Hematopoietic multipotent progenitor cell treated with erythropoietin and hydrocortisone succinate and interleukin-3 and kit ligand, for 6 days (in vitro differentiated cells): ENCODE data around the gene SLCO3A1.

Experiments
- DNase-seq: peaks from one replicate; pipeline ENCODE4 v3.0.0-alpha.2; 2015

SLCO3A1 gene

DNA sequence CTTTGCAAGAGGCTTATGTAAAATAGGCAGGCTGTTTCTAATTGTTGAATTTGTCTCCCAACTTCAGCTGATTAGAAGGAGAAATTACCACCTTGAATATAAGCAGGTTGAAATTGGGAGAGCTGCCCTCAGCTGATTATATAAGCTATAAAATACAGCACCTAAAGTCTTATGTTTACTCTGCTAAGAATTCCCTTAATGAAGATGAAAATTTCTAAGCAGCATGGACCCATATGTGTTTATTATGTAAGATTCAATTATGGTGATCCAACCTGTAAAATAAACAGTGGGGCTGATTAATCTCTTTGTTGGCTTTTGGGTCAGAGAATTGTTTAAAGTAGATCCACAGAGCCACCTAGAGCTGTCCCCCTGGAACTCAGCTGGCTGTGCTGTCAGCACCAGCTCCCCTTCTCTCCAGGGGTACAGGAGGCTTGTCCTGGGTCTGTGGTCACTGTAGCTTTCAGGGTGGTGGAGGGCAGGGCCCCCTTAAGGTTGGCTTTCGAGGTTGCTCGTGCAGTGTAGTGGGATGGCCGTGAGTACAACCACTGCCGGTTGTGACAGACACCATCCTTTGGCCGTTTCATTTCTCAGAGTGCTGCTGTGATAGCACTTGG is 9.5 kb downstream of the SLCO3A1 start:
- DNase-seq = no peak

DNA sequence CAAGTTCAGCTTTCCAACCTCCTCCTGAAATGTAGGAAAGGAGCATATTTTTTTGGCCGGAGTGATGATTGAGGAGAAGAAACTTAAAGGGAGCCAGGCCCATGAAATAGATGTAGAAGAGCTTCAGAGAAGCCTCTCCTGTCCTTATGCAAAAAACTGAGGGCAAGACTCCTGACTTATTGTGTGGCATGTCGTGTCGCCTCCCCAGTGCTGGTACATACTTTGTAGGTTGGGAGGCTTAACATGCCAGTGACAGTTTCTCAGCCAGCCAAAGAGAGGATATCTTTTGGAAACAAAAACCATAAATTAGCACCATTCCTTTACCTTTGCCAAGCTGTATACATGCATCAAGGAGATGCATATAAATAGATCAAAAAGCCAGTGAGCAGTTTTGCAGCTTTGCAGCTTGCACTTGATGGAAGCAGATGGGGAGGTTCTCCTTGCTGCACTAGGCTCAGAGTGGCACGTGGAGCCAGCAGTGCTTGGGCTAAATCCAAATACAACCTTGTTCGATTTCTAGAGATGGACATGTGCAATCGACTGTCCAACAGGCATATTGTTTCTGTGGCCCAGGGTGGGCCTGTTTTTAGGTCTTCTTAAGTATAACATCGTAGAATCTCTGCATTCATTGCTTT is 10.2 kb downstream of the SLCO3A1 start:
- no peak for DNase-seq

DNA sequence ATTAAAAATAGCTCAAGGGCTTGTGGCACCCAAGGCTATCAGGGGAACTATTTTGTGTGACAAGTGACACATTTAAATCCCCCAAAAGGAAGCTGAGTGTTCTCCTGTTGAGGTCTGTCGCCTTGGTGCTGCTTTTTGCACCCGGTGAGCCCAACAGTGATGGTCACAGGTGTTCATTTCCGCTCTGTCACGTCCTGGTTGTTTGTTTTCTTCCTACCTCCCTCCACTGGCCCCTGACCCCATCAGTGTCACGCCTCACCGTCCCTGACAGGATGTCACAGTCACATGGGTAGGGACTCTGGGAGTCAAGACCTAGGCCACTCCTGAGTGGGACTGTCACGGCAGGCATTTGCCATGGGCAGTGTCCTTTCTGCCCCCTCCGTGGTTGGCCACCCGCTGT is 11.2 kb downstream of the SLCO3A1 start:
- DNase-seq = no peak

DNA sequence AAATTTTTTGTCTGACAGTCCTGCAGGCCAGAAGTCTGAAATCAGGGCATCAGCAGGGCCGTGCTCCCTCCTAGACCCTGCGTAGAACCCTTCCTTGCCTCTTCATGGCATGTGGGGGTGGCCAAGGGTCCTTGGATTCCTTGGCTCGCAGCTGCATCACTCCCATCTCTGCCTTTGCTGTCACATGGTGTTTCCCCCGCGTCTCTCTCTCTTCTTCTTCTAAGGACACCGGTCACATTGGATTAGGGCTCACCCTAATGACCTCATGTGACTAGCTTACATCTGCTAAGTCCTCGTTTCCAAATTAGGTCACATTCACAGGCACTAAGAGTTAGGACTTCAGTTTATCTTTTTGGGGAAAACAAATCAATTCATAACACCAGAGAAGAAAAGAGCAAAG is 12.0 kb downstream of the SLCO3A1 start:
- DNase-seq = no peak

DNA sequence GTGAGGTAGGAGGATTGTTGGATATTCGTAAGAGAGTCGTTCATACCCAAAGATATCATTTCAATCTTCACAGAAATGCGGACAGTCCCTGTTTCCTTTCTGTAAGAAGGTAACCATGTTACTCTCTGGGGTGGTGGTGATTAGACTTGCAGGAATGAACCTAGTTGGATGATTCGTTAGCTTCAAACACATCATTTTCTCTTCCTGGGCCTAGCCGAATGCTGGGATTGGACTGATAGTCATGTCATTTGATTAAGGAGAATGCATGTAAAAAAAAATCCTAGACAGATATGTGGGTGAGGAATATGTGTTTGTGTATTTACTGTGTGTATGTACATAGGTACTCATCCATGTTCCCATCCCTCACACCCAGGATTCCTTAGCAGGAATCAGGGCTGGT is 12.4 kb downstream of the SLCO3A1 start:
- no peak for DNase-seq

DNA sequence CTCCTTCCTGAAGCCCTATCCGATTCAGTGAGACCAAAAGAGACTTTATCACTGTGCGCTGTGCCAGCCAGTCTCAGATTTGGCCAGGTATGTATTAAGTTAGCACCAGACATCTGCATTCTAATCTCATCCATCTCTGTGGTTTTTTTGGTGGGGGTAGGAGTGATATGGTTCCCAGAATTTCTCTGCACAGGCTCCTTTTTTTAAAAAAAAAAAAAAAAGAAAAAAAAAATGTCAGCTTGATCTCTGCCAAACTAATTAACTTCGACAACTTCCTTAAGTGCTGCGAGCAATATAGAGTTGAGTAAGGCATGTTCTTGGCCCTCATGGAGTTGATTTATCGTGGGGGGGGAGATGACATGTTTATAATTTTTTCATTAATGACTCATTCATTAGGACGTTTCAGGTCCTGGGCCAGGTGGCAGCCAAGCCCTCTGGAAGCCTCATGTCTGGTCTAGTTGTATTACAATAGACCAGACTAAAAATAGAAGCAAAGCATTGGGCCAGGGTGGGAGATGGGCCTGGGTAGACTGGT is 12.9 kb downstream of the SLCO3A1 start:
- DNase-seq = no peak

DNA sequence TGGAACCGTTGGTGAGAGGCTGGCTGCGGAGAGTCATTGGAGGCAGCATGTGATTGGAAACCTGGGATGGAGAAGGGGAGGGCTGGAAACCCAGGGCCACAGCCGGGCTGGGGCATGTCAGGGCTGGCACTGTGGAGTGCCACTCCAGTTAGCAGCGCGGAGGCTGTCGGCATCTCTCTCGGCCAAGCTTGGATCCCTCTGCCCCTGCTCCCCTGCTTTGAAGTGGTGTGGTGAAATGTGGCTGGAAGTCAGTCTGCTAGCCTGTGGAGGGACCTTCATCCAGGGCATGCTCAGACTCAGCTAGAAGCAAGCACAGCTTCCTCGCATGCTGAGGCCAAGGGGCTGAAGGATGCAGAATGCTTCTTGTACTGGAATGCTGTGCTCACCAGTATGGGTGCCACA is 13.5 kb downstream of the SLCO3A1 start:
- no peak for DNase-seq

DNA sequence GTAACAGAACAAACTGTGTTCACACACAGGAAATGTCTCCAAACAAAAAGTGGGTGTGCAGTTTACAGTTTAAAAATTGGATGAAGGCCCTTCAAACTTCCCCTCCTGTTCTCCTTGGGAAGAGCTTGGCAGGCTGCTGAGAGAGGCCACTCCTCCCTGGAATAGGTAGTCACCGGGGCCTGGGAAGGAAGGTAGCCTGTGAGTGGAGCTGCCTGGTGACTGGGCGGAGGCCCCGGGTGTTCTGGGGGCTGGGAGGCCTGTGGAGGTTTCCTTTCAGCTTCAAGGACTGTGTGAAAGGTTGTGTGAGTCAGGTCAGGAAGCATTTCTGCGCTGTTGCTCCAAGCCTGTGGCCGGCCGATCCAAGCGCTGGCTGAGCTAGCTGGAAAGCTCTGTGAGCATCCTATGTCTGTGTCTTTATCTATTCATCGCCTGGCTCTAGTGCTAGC is 14.1 kb downstream of the SLCO3A1 start:
- no peak for DNase-seq

DNA sequence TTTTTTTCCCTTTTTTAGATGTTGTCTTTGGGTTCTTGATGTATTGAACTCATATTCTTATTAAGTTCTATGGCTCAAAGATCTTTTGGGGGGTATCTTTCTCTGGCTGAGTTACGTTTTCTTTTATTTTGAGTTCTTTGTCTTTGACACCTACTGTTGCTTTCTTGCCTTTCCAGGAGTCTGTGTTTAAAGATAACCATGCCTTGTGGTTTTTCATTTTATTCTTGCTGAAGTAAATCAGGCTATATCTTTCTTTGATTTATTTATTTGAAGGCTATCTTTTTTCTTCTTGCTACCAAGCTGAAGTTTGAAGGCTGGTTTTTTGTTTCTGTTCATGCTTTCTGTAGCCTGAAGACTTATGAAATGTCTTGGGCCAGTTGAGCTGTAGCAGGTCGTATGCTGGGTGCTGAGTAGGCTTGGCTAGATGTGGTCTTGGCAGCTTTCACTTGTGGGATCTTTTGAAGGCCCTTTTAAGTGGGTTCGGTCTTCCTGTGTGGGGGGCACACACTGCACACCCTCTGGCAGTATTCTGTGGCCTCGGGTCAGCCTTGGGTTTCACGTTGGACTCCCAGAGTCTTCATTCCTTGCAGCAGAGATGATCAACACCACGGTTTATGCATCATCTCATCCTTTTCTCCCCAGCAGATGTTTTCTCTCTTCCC is 17.5 kb downstream of the SLCO3A1 start:
- no peak for DNase-seq

DNA sequence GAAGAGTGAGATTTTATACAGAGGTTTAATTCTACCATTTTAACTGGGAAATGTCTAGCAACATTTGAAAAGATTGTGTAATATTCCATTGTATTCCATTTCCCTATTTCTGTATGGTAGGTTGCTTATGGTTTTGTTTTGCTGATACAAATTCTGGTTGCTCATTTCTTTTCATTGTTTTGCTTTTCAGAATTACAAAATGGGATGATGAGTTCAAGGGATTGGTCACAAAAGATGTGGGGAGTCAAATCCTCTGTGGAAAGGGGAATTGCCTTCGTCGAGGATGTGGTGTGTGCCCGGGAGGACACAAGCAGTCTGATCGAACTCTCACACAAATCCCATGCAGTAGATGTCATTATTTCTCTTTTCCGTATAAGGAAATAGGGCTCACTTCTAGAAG is 18.3 kb downstream of the SLCO3A1 start:
- DNase-seq = no peak

DNA sequence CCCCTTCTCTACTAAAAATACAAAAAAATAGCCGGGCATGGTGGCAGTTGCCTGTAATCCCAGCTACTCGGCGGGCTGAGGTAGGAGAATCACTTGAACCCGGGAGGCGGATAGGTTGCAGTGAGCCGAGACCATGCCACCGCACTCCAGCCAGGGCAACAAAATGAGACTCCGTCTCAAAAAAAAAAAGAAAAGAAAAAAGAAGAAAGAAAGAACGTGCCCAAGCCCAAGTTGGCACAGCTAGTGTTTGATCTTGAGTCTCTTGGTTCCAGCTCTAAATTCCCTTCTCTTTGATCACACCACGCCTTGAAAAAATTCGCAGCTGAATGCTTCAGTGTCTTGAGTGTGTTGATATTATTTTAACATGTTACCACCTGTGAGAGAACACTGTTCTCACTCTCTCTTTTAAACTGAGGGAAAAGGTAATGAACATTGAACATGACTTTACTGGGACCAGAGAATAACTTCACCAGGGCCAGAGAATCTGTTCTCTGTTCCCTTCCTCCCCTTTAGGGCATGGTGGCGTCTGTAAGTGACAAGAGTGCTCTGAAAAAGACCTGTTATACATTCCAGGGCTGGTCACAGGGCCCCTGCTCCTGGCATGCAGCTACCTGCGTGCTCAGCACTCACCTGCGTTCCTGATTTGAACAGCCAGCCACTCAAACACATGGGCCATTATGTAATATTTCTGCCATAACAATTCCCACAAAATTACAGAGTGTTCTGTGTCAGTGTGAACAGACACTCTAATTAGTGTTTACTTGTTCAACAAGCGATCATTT is 19.0 kb downstream of the SLCO3A1 start:
- no peak for DNase-seq

DNA sequence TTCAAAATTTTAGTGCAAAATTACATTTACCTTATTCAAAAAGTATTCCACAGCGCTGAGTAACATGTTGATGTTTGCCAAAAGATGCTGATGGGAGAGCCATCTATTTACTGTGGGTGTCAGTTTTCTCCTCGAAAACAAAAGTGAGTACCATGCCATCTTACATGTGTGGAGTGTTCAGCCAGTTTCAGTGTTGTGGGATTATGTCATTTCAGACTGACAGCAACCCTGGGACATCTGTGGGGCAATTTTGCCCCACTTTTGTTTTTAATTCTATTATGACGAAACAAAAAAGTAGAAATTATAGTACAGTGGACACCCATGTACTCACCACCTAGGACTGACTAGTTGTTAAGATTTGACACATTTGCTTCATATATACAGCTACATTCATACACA is 19.6 kb downstream of the SLCO3A1 start:
- DNase-seq = no peak

DNA sequence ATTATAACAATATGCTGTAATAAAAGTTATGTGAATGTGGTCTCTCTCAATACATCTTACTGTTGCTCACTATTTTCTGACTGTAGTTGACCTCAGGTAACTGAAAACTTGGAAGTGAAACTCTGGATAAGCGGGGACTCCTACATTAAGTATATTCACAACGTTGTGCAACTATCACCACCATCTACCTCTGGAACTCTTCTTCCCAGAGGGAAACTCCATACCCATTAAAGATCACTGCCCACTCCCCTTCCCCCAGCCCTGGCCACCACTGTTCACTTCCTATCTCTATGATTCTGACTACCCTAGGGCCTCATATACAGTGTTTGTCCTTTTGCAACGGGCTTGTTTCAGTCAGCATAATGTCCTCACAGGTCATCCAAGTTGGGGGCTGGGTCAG is 20.7 kb downstream of the SLCO3A1 start:
- DNase-seq = no peak

DNA sequence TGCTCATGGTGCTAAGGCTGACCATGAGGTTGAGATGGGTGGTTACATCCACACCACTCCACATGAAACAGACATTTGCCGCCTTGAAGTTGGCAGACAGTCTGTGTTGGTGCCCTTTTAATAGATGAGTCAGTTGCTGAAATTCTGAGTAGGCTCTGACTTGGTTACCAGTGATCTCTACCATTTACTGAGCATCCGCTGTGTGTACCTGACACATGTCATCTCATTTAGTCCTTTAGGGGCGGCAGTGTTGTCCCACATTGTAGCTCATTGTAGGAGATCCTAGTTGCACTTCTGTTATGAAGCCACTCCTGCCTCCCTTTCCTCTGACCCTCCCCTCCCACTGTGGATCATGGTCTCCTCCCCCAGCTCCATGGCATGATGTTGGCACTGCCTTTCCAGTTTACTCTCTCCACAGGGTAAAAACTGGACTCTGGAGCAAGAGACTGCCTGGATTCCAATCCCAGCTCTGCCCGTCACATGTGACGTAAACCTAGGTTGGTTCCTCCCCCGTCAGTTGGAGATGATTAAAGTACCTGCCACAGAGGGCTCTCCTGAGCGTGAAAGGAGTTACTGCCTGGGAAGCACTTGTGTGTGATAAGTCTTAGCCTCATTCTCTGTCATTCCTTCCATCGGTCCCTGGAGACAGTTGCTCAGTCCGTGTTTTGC is 21.6 kb downstream of the SLCO3A1 start:
- no peak for DNase-seq

DNA sequence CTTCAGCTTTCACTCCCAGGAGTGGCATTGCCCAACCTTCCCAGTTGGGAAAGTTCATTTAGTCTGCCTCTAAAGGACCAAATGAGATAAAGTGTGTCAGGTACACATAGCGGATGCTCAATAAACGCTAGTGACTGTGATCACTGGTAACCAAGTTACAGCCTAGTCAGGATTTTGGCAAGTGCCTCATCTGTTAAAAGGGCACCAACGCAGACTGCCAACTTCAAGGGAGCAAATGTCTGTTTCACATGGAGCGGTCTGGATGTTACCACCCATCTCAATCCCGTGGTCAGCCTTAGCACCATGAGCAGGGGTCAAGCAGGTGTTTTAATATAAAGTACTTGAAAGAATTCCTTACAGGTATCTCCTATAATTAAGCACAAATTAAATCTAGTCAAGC is 22.7 kb downstream of the SLCO3A1 start:
- DNase-seq = no peak

DNA sequence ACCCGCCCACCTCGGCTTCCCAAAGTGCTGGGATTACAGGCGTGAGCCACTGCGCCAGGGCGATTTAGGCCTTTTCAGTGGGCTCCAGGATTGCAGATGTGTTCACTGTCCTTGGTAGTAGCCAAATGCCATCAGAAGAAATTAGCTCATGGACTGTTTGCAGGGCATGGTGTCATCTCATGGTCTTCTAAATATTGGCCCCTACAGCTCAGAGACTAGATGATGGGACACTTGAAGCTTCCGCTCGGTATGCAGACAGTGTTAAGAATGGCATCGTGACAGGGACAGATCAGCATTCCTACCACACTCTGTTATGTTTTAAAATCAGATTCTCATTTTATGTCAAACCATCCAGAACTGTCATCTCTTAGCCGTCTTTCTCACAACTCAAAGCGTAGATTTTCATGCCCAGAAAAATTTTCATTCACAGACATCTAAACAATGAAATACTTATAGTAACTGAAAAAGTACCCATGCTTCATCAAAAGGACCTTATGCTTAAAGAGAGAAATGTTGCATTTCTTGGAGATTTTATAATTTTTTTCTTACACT is 24.9 kb downstream of the SLCO3A1 start:
- DNase-seq = no peak

DNA sequence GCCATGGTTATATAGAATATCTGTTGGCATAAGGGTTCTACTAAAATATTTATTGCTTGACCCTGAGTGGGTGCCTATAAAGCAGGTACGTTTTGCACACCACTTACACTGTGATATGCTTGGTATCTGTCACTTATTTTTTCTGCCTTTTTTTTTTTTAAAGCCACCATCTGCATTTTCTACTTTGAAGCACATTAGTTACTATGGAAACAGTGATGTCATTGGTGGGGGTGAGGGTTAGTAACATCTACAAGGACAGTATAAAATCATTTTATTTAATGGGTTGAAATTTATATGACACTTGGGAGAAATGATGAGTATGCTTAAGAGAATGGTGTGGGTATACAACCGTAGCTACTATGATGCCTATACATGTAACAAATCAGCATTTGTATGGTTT is 25.6 kb downstream of the SLCO3A1 start:
- no peak for DNase-seq

DNA sequence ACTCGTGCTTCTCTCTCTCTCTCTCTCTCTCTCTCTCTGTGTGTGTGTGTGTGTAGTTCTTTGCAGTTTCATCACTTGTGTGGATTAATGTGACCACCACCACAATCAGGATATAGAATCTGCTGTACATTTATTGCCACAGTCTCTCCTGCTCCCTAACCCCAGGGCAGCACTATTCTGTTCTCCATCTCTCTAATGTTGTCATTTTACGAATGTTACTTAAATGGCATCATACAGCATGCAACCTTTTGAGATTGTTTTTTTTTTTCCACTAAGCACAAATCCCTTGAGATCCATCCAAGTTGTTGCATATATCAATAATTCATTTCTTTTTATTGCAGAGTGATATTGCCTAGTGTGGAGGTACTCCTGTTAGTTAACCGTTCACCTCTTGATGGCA is 26.9 kb downstream of the SLCO3A1 start:
- DNase-seq = peak; percentile 32

DNA sequence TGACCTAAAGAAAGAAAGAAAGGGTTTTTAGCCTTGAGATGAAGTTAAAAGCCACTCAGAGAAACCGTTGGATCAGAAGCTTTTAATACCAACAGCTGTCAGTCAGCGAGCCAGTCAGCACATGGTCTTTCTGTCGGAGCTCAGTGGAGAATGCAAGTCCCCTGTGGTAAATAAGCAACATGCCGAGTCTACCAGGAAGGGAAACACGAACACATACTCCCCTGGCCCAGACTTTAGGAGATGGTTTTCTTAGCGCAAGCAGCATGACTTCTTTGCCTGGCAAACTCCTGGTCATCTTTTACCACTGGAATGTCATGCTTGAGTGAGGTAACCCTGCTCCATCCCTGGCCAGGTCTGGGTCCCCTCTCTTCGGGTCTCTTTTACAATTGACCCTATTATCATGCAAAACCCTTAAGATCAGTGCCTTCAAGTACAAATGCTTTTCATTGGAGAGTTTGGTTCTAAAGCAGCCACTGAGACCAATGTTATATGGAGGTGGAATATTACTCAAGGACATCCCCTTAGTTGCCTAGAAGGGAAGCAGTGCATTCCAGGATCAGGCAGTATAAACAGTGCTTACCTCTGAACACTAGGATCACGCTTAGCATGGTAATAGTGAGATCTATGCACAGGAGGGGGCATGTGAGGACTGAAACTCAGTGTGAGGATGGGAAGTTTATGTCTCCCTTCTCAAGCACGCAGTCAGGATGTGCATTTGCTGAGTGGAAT is 28.2 kb downstream of the SLCO3A1 start:
- DNase-seq = no peak

DNA sequence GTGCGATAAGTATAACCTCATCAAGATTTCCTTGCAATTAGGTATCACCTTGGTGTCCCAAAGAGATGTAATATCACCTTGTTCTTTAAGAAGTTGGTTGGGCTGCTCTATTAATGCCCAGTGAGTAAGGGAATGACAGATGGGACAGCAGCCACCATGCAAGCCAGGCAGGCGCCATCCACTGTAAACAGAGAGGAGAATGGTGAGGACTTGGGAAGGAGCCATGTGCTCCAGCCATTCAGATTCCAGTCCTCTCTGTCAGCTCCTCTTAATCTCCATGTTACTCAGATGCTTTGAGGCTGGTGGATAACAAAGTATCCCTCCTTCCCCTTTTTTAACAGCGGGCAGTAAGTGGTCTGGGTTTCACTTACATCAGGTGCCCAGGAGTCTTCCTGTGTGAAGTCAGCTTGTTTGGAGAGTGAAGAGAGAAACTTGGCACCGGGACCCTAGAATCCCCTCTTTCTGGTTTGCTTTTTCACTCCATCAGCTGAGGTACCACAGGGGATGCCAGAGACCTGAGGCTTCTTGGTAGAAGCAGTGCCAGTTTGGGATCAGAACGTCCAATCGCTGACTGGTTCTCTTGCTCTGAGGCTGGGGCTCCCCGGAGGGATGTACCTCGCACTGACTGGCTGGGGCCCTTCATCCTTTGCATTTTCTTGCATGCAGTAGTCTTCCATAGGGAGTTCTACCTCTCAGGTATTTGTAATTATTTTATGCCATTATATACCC is 29.5 kb downstream of the SLCO3A1 start:
- DNase-seq = no peak

DNA sequence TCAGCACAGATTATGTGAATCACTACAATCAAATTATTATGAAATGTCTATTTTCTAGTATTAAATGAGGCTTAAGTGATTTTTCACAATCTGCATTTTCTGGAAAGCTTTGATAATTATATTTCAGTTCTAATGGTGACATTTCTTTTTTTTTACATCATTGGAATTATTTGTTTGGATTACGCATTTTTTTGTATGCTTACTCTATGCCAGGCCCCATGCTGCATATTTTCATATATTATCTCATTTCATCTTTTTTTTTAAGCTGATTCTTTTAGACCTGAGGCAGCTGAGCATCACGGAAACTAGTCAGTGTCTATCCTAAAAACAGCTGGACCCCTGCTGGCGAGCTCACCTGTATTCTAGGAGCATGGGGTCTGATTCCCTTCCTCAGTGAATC is 31.1 kb downstream of the SLCO3A1 start:
- no peak for DNase-seq
